GM12878 (cell line): ENCODE data around the gene SLC9A8. TPM values are rescaled to one million over a fixed set of nuclear protein-coding genes. Genes with fewer than 3 reads are reported as not detected.

ENCODE experiments used
- ATAC-seq: fragments of 200-7000 bp; cut with Tn5 transposase; 3 replicates; pipeline ENCODE4 v1.9.1; 2020; ENCODE audit warnings: mild to moderate bottlenecking, moderate library complexity
- BruUV-seq: library from RNA; stranded (reverse); fragments of 400-500 nt; replicated peaks from 2 replicates; lab custom pipeline; 2021; lab: Mats Ljungman, UMichigan
- CTCF ChIA-PET: fragments of 300-600 bp; sonication (Branson Sonifier 250); formaldehyde crosslinking; extraction: SDS; loops from one replicate; lab custom pipeline; 2021; ENCODE audit warnings: inconsistent platforms; lab: Yijun Ruan, JAX
- POLR2A ChIA-PET: fragments of 350-600 bp; formaldehyde crosslinking; extraction: SDS; loops from one replicate; lab custom pipeline; 2021; ENCODE audit warnings: inconsistent platforms; lab: Charles Lee
- RAD21 ChIA-PET: fragments of 300-600 bp; sonication (Branson Sonifier 250); formaldehyde crosslinking; loops from one replicate; lab custom pipeline; 2023; ENCODE audit warnings: antibody characterized with exemption; ENCODE audit not compliant: unreplicated experiment; lab: Charles Lee
- SMC1A ChIA-PET: fragments of 300-600 bp; sonication (Branson Sonifier 250); formaldehyde crosslinking; loops from one replicate; lab custom pipeline; 2023; ENCODE audit not compliant: unreplicated experiment, uncharacterized antibody; lab: Charles Lee
- DNase-seq: peaks from one replicate; pipeline ENCODE4 v3.0.0-alpha.2; 2011; ENCODE audit warnings: low read depth, low spot score
- FAIRE-seq: peaks from 3 replicates; lab custom pipeline; 2011; peaks lifted over from hg19 to GRCh38; lab: Jason Lieb, UNC
- H2AFZ ChIP-seq: 2 replicates; pipeline ENCODE4 v1.6.0; 2011; ENCODE audit warnings: low read depth, low read length, control low read depth; ENCODE audit not compliant: control insufficient read depth
- H3K27ac ChIP-seq: 2 replicates; pipeline ENCODE4 v1.5.1; 2011; ENCODE audit warnings: control low read depth; ENCODE audit not compliant: control insufficient read depth, insufficient read depth
- H3K27me3 ChIP-seq, 2 experiments: replicated peaks in 1 of 2; 2 replicates each; pipeline versions ENCODE4 v1.6.0 to v1.6.1; 2011; ENCODE audit warnings: low read length in 1 of 2; ENCODE audit not compliant: control insufficient read depth in 2 of 2, insufficient read depth in 2 of 2
- H3K36me3 ChIP-seq, 2 experiments: 2 replicates each; pipeline ENCODE4 v1.5.1; 2011; ENCODE audit warnings: low read length in 1 of 2; ENCODE audit not compliant: control insufficient read depth in 2 of 2, insufficient read depth in 2 of 2
- H3K4me1 ChIP-seq: 2 replicates; pipeline ENCODE4 v1.6.1; 2011; ENCODE audit warnings: mild to moderate bottlenecking, low read length, moderate library complexity, mixed read lengths; ENCODE audit not compliant: control insufficient read depth, insufficient read depth
- H3K4me2 ChIP-seq: 2 replicates; pipeline ENCODE4 v1.6.0; 2011; ENCODE audit warnings: control low read depth; ENCODE audit not compliant: control insufficient read depth, insufficient read depth
- H3K4me3 ChIP-seq: fragments of 200-600 bp; sonication (generic); 2 replicates; pipeline ENCODE4 v1.5.1; 2016
- H3K79me2 ChIP-seq: 2 replicates; pipeline ENCODE4 v1.6.0; 2011; ENCODE audit warnings: low read length; ENCODE audit not compliant: control insufficient read depth, insufficient read depth
- H3K9ac ChIP-seq: 2 replicates; pipeline ENCODE4 v1.8.0; 2011; ENCODE audit warnings: low read length, control low read depth, mixed read lengths; ENCODE audit not compliant: control insufficient read depth, insufficient read depth
- H3K9me3 ChIP-seq: replicated peaks from 3 replicates; pipeline ENCODE4 v1.5.1; 2011; ENCODE audit warnings: mild to moderate bottlenecking, low read length; ENCODE audit not compliant: control insufficient read depth, insufficient read depth
- H4K20me1 ChIP-seq: 2 replicates; pipeline ENCODE4 v1.6.0; 2011; ENCODE audit not compliant: control insufficient read depth, insufficient read depth
- BCL11A ChIP-seq: IDR thresholded peaks from 2 replicates; pipeline ENCODE4 v1.6.1; 2011; ENCODE audit warnings: low read depth, low read length
- CREB1 ChIP-seq: IDR thresholded peaks from 2 replicates; pipeline ENCODE4 v1.6.1; 2012; ENCODE audit warnings: low read depth, mild to moderate bottlenecking, inconsistent platforms
- CREM ChIP-seq: IDR thresholded peaks from 2 replicates; pipeline ENCODE4 v1.6.1; 2014; ENCODE audit warnings: antibody characterized with exemption, low read depth
- CUX1 ChIP-seq: IDR thresholded peaks from 2 replicates; pipeline ENCODE4 v1.6.1; 2012; ENCODE audit warnings: improper control_type of control experiment, low read depth, low read length; ENCODE audit not compliant: insufficient replicate concordance
- ESRRA ChIP-seq: IDR thresholded peaks from 2 replicates; pipeline ENCODE4 v1.6.1; 2012; ENCODE audit warnings: mild to moderate bottlenecking, low read length, improper control_type of control experiment
- GABPA ChIP-seq: IDR thresholded peaks from 2 replicates; pipeline ENCODE4 v1.6.1; 2014; ENCODE audit warnings: antibody characterized with exemption, low read depth, mild to moderate bottlenecking, inconsistent platforms
- JUNB ChIP-seq: IDR thresholded peaks from 2 replicates; pipeline ENCODE4 v1.6.1; 2016; ENCODE audit warnings: antibody characterized with exemption, mild to moderate bottlenecking
- MEF2A ChIP-seq: IDR thresholded peaks from 2 replicates; pipeline ENCODE4 v1.6.1; 2011; ENCODE audit warnings: low read depth, mild to moderate bottlenecking, low read length, moderate library complexity; ENCODE audit not compliant: insufficient read depth
- NFIC ChIP-seq: IDR thresholded peaks from 2 replicates; pipeline ENCODE4 v1.6.1; 2012; ENCODE audit warnings: low read depth, mild to moderate bottlenecking, inconsistent platforms, low read length, moderate library complexity
- PAX5 ChIP-seq: IDR thresholded peaks from 2 replicates; pipeline ENCODE4 v1.6.1; 2011; ENCODE audit warnings: low read depth, low read length, borderline replicate concordance
- SMAD1 ChIP-seq: fragments of 450-650 bp; IDR thresholded peaks from 2 replicates; pipeline ENCODE4 v1.6.1; 2018; ENCODE audit warnings: mild to moderate bottlenecking, low read depth; ENCODE audit not compliant: partially characterized antibody
- SPI1 ChIP-seq: IDR thresholded peaks from 2 replicates; pipeline ENCODE4 v1.6.1; 2011; ENCODE audit warnings: low read depth, mild to moderate bottlenecking, low read length, moderate library complexity, borderline replicate concordance; ENCODE audit not compliant: insufficient read depth
- STAT3 ChIP-seq: IDR thresholded peaks from 2 replicates; pipeline ENCODE4 v1.6.1; 2011; ENCODE audit warnings: low read depth, low read length, improper control_type of control experiment
- ZBTB33 ChIP-seq: fragments of 450-650 bp; IDR thresholded peaks from 2 replicates; pipeline ENCODE4 v1.6.1; 2017; ENCODE audit warnings: mild to moderate bottlenecking
- ZNF274 ChIP-seq: IDR thresholded peaks from one replicate; pipeline ENCODE4 v1.8.0; 2011; ENCODE audit not compliant: insufficient read length, insufficient read depth
- ZZZ3 ChIP-seq: IDR thresholded peaks from 2 replicates; pipeline ENCODE4 v1.6.1; 2011; ENCODE audit warnings: low read depth; ENCODE audit not compliant: control insufficient read depth, insufficient read length
- WGBS: methylation state at CpG from one replicate; pipeline ENCODE4 v1.1.6; 2016; ENCODE audit warnings: low lambda C conversion rate; ENCODE audit not compliant: insufficient replicate concordance, insufficient coverage; ENCODE audit errors: missing lambda C conversion rate; 5-methylcytosine and 5-hydroxymethylcytosine counted together
- in situ Hi-C: fragments of 300-500 bp; cut with MboI; formaldehyde crosslinking; loops from 9 replicates; pipeline ENCODE4 v1.14.3; 2018; ENCODE audit warnings: mixed read lengths
- intact Hi-C: fragments of 100-400 bp; cut with micrococcal nuclease; formaldehyde crosslinking; loops from one replicate; pipeline ENCODE4 v1.14.2; 2022; ENCODE audit not compliant: unreplicated experiment
- polyA plus RNA-seq, 11 experiments: library from polyadenylated mRNA; depleted of rRNA in 4 of 11; unstranded in 6 of 11; stranded (reverse) in 5 of 11; fragments of >200 nt; fragmentation: Nextera tagmentation in 4 of 11; fragmentation: Illumina TruSeq in 1 of 11; extraction: Ambion mirVana in 4 of 11; extraction: Trizol in 1 of 11; gene quantifications; 1 replicate in 1 of 11; 2 replicates in 10 of 11; pipeline versions ENCODE4 v1.2.1 to v1.2.3, GENCODE V29; 2011 to 2016; ENCODE audit warnings: inconsistent platforms in 2 of 11, missing spikeins in 2 of 11, low read depth in 1 of 11
- total RNA-seq, 4 experiments: library from RNA; depleted of rRNA in 3 of 4; stranded (reverse); fragments of >200 nt in 3 of 4; fragmentation: Illumina TruSeq in 1 of 4; extraction: Trizol in 1 of 4; gene quantifications; 2 replicates each; pipeline versions ENCODE4 v1.2.1 to v1.2.3, GENCODE V29; 2013 to 2021

The SLC9A8 gene
- total and polyA plus RNA-seq, 10 of the 15 experiments (the other 5 are each of a cell fraction or from before 2014, with no cell fraction given), result 0.40 to 15.5 (median 6.5) TPM

- H3K27me3 ChIP-seq, result no peaks in the 10 kb centered on the region
These were observed 78.1 kb downstream of the SLC9A8 start for GRCh38 chr20:49890471-49891361.

More at GRCh38 chr20:49890471-49891361, 78.1 kb downstream of the SLC9A8 start:
- in situ Hi-C loops (no loop called here), intact Hi-C loops (no loop called here)
- Histone ChIP-seq H3K9ac (no peak overlapping the region), H3K4me2 (no peak overlapping the region), H4K20me1 (no peaks in the 10 kb centered on the region), H3K4me3 (no peak overlapping the region), H3K4me1 (peaks cover 23% of the 10 kb centered on the region), H3K27ac (no peak overlapping the region), H3K9me3 (no peaks in the 10 kb centered on the region), H3K79me2 (no peaks in the 10 kb centered on the region), H3K36me3 (peaks cover 3 to 20% of the 10 kb centered on the region in 2 experiments)
- FAIRE-seq (no peak), DNase-seq (no peak)
- ChIA-PET RAD21 (no interaction called here), SMC1A (no interaction called here), CTCF (interaction anchor here (0.5 to 2.8 kb wide), 6 partner anchors 12 to 280 kb away, joined by 3 to 21 read pairs (median 4); no protein-coding TSS in a partner anchor)
- no TSS peak for BruUV-seq
- 88% methylated on average over 21 of the region's 21 CpGs for WGBS
- no peak for TF ChIP-seq SPI1
- TF ChIP-seq ESRRA, result no peak
- TF ChIP-seq STAT3, result no peak
- no peak for TF ChIP-seq MEF2A
- TF ChIP-seq SMAD1, result no peak
- TF ChIP-seq ZZZ3, result no peak
- no peak for TF ChIP-seq ZNF274
- no peak for TF ChIP-seq GABPA
- no peak for TF ChIP-seq ZBTB33
- TF ChIP-seq PAX5, result no peak
- TF ChIP-seq CREB1, result no peak
- no peak for TF ChIP-seq NFIC
- no peak for TF ChIP-seq CUX1
- TF ChIP-seq JUNB, result no peak
- TF ChIP-seq BCL11A, result no peak
- no peak for TF ChIP-seq CREM
- TF ChIP-seq, all 136 proteins: peak for 0
- ATAC-seq, result no peak
- no peak overlapping the region for H2AFZ ChIP-seq
- POLR2A ChIA-PET, result interaction anchor here (0.6 kb wide), 1 partner anchor 90 kb away, joined by 3 read pairs; no protein-coding TSS in a partner anchor
